H1 (cell line): ENCODE data around the gene ARHGAP6. TPM values are rescaled to one million over a fixed set of nuclear protein-coding genes. Genes with fewer than 3 reads are reported as not detected.

Experiments
- HDAC2 ChIP-seq, 2 experiments: fragments of 300-600 bp in 1 of 2; sonication (generic) in 1 of 2; IDR thresholded peaks; 2 replicates each; pipeline ENCODE4 v1.6.1; 2011 to 2012; ENCODE audit warnings: low read depth in 2 of 2, low read length in 2 of 2, mild to moderate bottlenecking in 2 of 2, moderate library complexity in 2 of 2, borderline replicate concordance in 1 of 2, inconsistent platforms in 1 of 2
- polyA plus RNA-seq, 7 experiments: library from polyadenylated mRNA; depleted of rRNA in 3 of 7; stranded (reverse) in 5 of 7; unstranded in 2 of 7; fragments of >200 nt in 5 of 7; fragments of 200-250 nt in 2 of 7; gene quantifications; 1 replicate in 5 of 7; 2 replicates in 1 of 7; 4 replicates in 1 of 7; pipeline versions ENCODE4 v1.2.1 to v1.2.3, GENCODE V29; 2011 to 2013; ENCODE audit warnings: missing spikeins in 2 of 7, mixed read lengths in 2 of 7
- total RNA-seq: library from RNA; stranded (reverse); fragmentation: NEBNext Ultra II Directional; extraction: Animal tissue kit (Norgen Biotek cat#: 25700); gene quantifications from 2 replicates; pipeline ENCODE4 v1.2.1, GENCODE V29; 2021

ARHGAP6 gene
- total and polyA plus RNA-seq, 2 of the 8 experiments (the other 6 are each of a cell fraction or from before 2014, with no cell fraction given), result 0.35 to 0.82 TPM

DNA sequence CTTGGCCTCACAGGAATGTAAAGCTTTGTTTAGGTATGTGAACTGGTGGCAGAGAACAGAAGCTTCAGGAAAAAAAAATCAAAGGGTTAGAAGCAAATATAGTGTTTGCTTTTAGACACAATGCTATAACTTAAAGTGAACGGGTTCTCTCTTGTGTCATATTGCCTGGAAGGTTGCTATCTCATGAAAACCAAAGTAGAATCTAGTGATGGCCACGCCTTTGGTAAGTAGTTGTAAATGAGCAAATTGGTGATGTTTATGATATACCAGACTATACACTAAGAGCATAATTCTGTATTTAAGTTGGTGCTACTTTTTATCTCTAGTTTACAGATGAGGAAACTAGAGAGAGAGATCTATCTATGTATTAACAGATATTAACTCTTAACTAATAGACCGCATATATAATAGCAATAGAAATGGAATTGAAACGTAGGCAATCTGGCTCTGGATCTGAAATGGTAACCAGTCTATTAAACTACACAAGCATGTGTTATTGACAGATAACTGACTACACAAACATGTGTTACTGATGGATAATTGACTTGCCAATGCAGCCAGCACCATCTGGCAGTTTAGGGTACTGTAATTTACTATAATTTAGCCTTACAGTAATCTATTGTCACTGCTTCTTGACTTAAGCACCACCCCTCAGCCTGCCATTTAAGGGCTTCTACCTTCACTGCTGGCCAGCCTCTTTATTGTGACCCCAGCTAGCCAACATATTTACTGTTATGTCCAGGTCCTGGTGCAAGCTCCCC is 513.7 kb downstream of the ARHGAP6 start (continued):
- TF ChIP-seq HDAC2 (IDR thresholded peaks at IDR 0.05; ENCODE audit: borderline replicate concordance in 1 of 2, low read depth in 2 of 2, low read length in 2 of 2), result no peak
